Activated naive CD4-positive, alpha-beta T cell treated with anti-CD3 and anti-CD28 coated beads, Interleukin-2, amount 10 ng/mL, durations not matched to agents 7 days and 5 days (primary cell): Measurements from ENCODE around the gene GUF1.

ENCODE experiments used
- CTCF ChIA-PET: fragments of 350-600 bp; sonication (Branson Sonifier 250); formaldehyde crosslinking; loops from one replicate; lab custom pipeline; 2021; ENCODE audit warnings: antibody characterized with exemption; lab: Charles Lee
- DNase-seq: peaks from one replicate; pipeline ENCODE4 v3.0.0-alpha.2; 2020
- H3K27ac Mint-ChIP-seq: one replicate; pipeline ENCODE4 v1.8.0; 2021; ENCODE audit warnings: mild to moderate bottlenecking, moderate library complexity, mixed read lengths
- H3K27me3 Mint-ChIP-seq: one replicate; pipeline ENCODE4 v1.8.0; 2021; ENCODE audit warnings: mild to moderate bottlenecking, mixed read lengths
- H3K36me3 Mint-ChIP-seq: one replicate; pipeline ENCODE4 v1.8.0; 2021; ENCODE audit warnings: mixed read lengths
- H3K4me1 Mint-ChIP-seq: one replicate; pipeline ENCODE4 v1.8.0; 2021; ENCODE audit warnings: mixed read lengths
- H3K4me3 Mint-ChIP-seq: one replicate; pipeline ENCODE4 v1.8.0; 2021; ENCODE audit warnings: mild to moderate bottlenecking, moderate library complexity, mixed read lengths
- H3K9me3 Mint-ChIP-seq: one replicate; pipeline ENCODE4 v1.8.0; 2021; ENCODE audit warnings: mixed read lengths

GUF1 gene

GRCh38 chr4:44670506-44671199 is 7.6 kb upstream of the GUF1 start:
- no peak for DNase-seq
- CTCF ChIA-PET, result interaction anchor here (0.5 kb wide), 1 partner anchor 1574 kb away, joined by 3 read pairs; no protein-coding TSS in a partner anchor
- no peaks in the 10 kb centered on the region for H3K4me1 Mint-ChIP-seq
- H3K27me3 Mint-ChIP-seq, result no peaks in the 10 kb centered on the region
- H3K36me3 Mint-ChIP-seq, result no peaks in the 10 kb centered on the region
- no peak overlapping the region for H3K4me3 Mint-ChIP-seq
- H3K27ac Mint-ChIP-seq, result no peak overlapping the region
- no peaks in the 10 kb centered on the region for H3K9me3 Mint-ChIP-seq

DNA sequence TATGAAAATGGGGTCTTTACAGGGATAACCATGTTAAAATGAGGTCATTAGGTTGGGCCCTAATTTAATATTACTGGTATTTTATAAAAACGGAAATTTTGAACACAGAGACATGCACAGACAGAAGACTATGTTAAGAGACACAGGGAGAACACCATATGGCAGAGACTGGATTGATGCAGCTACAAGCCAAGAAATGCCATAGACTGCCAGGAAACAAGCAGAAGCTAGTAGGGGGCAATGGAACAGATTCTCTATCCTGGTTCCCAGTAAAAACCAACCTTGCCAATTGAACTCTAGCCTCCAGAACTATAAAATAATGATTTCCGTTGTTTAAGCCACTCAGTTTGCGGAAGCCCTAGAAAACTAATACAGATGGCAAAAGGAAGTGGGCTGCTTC is 6.6 kb upstream of the GUF1 start:
- Mint-ChIP-seq H3K4me3 (no peak overlapping the region), H3K9me3 (no peaks in the 10 kb centered on the region), H3K27ac (no peak overlapping the region), H3K36me3 (no peaks in the 10 kb centered on the region), H3K27me3 (no peaks in the 10 kb centered on the region), H3K4me1 (peaks cover 3% of the 10 kb centered on the region)
- DNase-seq, result no peak
- CTCF ChIA-PET, result no interaction called here

DNA sequence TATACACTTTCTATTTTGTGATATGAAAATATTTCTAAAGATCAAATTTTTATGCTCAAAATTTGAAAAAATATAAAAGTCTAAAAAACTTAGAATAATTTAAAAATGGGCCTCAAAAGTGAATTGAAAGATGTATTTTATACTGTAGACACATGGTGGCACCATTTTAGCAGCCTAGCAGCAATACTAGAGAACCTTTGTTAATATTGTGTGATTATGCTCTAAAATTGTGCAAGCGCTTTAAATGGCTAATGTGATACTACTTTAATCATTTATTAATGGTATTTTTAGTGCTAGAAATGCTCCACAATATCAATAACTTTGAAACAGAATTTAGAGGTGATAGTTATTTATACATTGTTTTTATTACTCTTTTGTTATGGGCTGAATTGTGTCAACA is 3.7 kb upstream of the GUF1 start:
- Mint-ChIP-seq H3K36me3 (peaks cover 4% of the 10 kb centered on the region), H3K4me1 (peaks cover 24% of the 10 kb centered on the region), H3K4me3 (no peak overlapping the region), H3K9me3 (no peaks in the 10 kb centered on the region), H3K27me3 (peaks cover 4% of the 10 kb centered on the region), H3K27ac (no peak overlapping the region)
- DNase-seq, result no peak
- CTCF ChIA-PET, result no interaction called here

- peaks cover 31% of the 10 kb centered on the region for H3K4me1 Mint-ChIP-seq
- peaks cover 4% of the 10 kb centered on the region for H3K36me3 Mint-ChIP-seq
- CTCF ChIA-PET, result interaction anchor here (1.2 kb wide), 1 partner anchor 9 kb away, joined by 3 read pairs; no protein-coding TSS in a partner anchor
- peaks cover 4% of the 10 kb centered on the region for H3K27me3 Mint-ChIP-seq
- H3K27ac Mint-ChIP-seq, result no peak overlapping the region
- no peak for DNase-seq
- H3K4me3 Mint-ChIP-seq, result no peak overlapping the region
- no peaks in the 10 kb centered on the region for H3K9me3 Mint-ChIP-seq
Observed at GRCh38 chr4:44675366-44675765, 2.9 kb upstream of the GUF1 start.

DNA sequence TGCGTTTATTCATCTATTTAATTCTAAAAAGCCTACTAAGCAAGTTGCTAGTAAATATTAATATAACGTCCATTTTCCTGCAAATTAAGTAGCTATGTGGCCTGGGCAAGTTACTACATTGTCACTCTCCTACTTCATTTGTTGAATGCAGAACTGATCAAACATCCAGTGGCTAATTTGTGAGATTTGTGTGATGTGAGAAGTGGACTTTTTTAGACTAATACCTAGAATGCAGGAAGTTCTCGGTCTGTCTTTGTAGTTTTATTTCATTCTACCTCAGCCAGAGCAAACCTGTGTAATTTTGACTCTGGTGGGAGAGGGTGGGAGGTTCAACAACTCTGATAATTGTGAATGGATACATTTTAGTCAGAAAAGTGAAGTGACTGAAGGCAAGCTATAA is 840 bp downstream of the GUF1 start:
- CTCF ChIA-PET, result interaction anchor here (0.5 to 1.3 kb wide), 4 partner anchors 15 to 63 kb away, joined by 3 to 5 read pairs (median 3); partner anchors contain the start of gene GNPDA2
- H3K36me3 Mint-ChIP-seq, result peaks cover 15% of the 10 kb centered on the region
- peaks cover 45% of the 10 kb centered on the region for H3K4me1 Mint-ChIP-seq
- DNase-seq, result no peak
- H3K27me3 Mint-ChIP-seq, result peaks cover 4% of the 10 kb centered on the region
- H3K4me3 Mint-ChIP-seq, result peak overlapping the region; percentile 98
- H3K9me3 Mint-ChIP-seq, result no peaks in the 10 kb centered on the region
- peak overlapping the region; percentile 90 for H3K27ac Mint-ChIP-seq

GRCh38 chr4:44684648-44685047 is 6.4 kb downstream of the GUF1 start:
- CTCF ChIA-PET, result interaction anchor here (1.2 kb wide), 1 partner anchor 9 kb away, joined by 3 read pairs; no protein-coding TSS in a partner anchor
- Mint-ChIP-seq H3K9me3 (no peaks in the 10 kb centered on the region), H3K4me3 (no peak overlapping the region), H3K27me3 (no peaks in the 10 kb centered on the region), H3K36me3 (peaks cover 51% of the 10 kb centered on the region), H3K4me1 (peaks cover 19% of the 10 kb centered on the region), H3K27ac (no peak overlapping the region)
- no peak for DNase-seq

DNA sequence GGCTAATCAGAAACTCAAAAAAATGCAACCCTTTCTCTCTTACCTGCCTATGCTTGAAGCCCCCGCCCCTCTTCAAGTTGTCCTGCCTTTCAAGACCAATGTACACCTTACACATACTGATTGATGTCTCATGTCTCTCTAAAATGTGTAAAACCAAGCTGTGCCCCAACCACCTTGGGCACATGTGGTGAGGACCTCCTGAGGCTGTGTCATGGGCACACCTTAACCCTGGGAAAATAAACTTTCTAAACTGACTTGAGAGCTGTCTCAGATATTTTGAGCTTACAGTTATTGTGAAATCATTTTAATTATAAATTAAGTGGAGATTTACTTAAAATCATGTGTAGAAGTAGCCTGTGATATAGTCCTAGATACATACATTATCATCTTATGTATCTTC is 22.2 kb downstream of the GUF1 start:
- DNase-seq, result no peak
- CTCF ChIA-PET, result no interaction called here
- no peak overlapping the region for H3K27ac Mint-ChIP-seq
- H3K27me3 Mint-ChIP-seq, result no peaks in the 10 kb centered on the region
- H3K4me3 Mint-ChIP-seq, result no peak overlapping the region
- H3K9me3 Mint-ChIP-seq, result no peaks in the 10 kb centered on the region
- H3K4me1 Mint-ChIP-seq, result peaks cover 5% of the 10 kb centered on the region
- peaks cover 37% of the 10 kb centered on the region for H3K36me3 Mint-ChIP-seq

DNA sequence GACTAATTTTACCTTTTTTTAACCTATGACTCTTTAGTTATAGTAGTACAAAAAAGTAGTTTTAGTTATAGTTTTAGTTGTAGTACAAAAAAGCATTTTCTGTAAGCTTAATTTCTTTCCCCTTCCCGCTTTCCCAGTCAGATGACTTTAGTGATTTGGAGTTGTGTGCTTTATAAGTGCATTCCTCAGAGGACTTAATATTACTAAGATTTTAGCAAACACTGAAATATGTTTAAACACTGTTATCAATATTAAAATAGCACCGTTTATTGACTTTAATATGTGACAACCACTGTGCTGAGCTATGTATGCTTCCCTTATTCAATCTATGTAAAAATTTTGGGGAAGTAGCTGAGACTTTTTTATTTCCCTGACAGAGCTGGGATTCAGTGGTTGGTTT is 22.8 kb downstream of the GUF1 start:
- Mint-ChIP-seq H3K27ac (no peak overlapping the region), H3K4me1 (peaks cover 1% of the 10 kb centered on the region), H3K9me3 (no peaks in the 10 kb centered on the region), H3K4me3 (no peak overlapping the region), H3K36me3 (peaks cover 34% of the 10 kb centered on the region), H3K27me3 (no peaks in the 10 kb centered on the region)
- CTCF ChIA-PET, result no interaction called here
- DNase-seq, result no peak

DNA sequence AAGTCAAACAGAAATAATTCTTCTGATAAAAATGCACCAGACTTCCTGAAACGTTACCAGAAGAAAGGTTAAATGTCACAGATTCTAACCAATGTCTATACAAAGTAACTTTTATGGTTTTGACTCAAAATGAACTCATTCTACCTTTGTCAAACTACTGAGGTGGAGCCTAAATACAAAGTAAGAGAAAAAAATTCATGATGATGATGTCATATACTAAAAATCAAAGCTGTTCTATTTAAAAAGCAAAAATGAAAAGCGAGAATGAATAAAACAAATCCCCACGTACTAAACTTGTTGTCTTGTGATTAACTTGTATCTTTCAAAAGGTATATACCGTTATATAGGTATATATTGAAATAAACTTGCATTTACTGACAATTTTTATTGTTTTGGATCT is 26.5 kb downstream of the GUF1 start:
- Mint-ChIP-seq H3K36me3 (peaks cover 14% of the 10 kb centered on the region), H3K27ac (no peak overlapping the region), H3K4me1 (no peaks in the 10 kb centered on the region), H3K27me3 (no peaks in the 10 kb centered on the region), H3K9me3 (no peaks in the 10 kb centered on the region), H3K4me3 (no peak overlapping the region)
- CTCF ChIA-PET, result no interaction called here
- DNase-seq, result no peak

DNA sequence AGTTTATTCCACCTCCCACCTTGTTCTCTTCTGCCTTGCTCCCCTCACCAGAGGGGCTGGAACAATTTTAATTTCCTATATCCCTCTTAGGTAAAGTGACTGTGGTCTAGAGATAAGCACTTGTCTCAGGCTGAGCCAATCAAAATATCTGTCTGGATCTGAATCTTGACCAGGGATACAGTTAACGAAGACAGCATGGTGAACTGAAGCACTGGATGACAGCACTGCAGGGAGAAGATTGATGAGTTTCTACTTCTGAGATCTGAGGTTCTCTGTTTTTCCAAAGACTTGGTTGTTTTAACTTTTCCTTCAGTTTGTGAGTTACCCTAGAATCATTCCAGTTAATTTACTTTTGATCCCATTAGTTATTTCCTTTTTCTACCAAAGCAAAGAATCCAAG is 34.9 kb downstream of the GUF1 start:
- Mint-ChIP-seq H3K27ac (no peak overlapping the region), H3K4me1 (no peaks in the 10 kb centered on the region), H3K9me3 (no peaks in the 10 kb centered on the region), H3K27me3 (no peaks in the 10 kb centered on the region), H3K36me3 (peaks cover 13% of the 10 kb centered on the region), H3K4me3 (no peak overlapping the region)
- DNase-seq, result no peak
- CTCF ChIA-PET, result no interaction called here

- Mint-ChIP-seq H3K4me3 (no peak overlapping the region), H3K27me3 (no peaks in the 10 kb centered on the region), H3K27ac (no peak overlapping the region), H3K9me3 (no peaks in the 10 kb centered on the region), H3K4me1 (no peaks in the 10 kb centered on the region), H3K36me3 (peaks cover 19% of the 10 kb centered on the region)
- DNase-seq, result no peak
- CTCF ChIA-PET, result no interaction called here
Observed at GRCh38 chr4:44716597-44716996, 38.4 kb downstream of the GUF1 start.

DNA sequence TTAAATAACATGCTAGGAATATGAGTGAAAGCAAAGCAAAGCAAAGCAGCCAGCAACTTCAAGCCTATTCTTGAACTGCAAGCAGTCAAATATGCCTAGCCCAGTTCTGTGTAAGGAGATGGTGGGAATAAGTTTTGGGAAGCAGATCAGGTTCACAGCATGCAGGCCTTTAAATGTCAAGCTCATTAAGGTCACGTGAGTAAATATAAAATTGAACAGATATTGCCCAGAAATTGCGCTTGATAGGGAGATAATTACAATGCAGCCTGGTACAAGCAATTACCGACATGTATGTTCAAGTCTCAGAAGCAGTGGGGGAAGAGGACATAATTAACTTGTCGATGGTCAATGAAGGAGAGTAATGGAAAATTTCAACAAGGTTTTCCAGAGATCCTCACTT is 42.2 kb downstream of the GUF1 start:
- Mint-ChIP-seq H3K9me3 (no peaks in the 10 kb centered on the region), H3K36me3 (peaks cover 10% of the 10 kb centered on the region), H3K27me3 (no peaks in the 10 kb centered on the region), H3K4me1 (peaks cover 14% of the 10 kb centered on the region), H3K4me3 (no peak overlapping the region), H3K27ac (no peak overlapping the region)
- no peak for DNase-seq
- CTCF ChIA-PET, result no interaction called here

GRCh38 chr4:44722001-44722400 is 43.8 kb downstream of the GUF1 start:
- Mint-ChIP-seq H3K4me3 (no peak overlapping the region), H3K9me3 (no peaks in the 10 kb centered on the region), H3K4me1 (peaks cover 25% of the 10 kb centered on the region), H3K27ac (no peak overlapping the region), H3K27me3 (peaks cover 3% of the 10 kb centered on the region), H3K36me3 (peaks cover 8% of the 10 kb centered on the region)
- CTCF ChIA-PET, result no interaction called here
- no peak for DNase-seq

DNA sequence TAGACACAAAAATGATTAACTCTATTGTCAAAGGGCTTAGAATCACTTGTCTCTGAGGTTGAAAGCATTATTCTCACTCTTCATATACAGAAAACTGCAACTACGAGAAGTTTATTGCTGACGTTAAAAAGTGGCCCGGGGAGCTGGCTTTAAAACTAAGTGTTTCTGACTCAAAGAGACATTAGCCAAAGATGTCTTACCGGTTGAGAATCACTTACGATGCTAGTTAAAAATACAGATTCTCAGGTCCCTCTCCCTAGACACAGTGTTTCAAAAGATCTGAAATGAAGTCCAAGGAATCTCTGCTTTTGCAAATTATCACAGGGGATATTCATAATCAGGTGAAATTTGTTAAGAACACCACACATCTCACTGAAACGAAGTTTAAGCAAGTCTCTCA is 46.9 kb downstream of the GUF1 start:
- H3K4me1 Mint-ChIP-seq, result peaks cover 31% of the 10 kb centered on the region
- H3K36me3 Mint-ChIP-seq, result peaks cover 8% of the 10 kb centered on the region
- peak overlapping the region; percentile 78 for H3K4me3 Mint-ChIP-seq
- DNase-seq, result no peak
- no peaks in the 10 kb centered on the region for H3K9me3 Mint-ChIP-seq
- peak overlapping the region; percentile 81 for H3K27ac Mint-ChIP-seq
- CTCF ChIA-PET, result no interaction called here
- H3K27me3 Mint-ChIP-seq, result peaks cover 3% of the 10 kb centered on the region

- Mint-ChIP-seq H3K4me1 (peaks cover 35% of the 10 kb centered on the region), H3K4me3 (peak overlapping the region; percentile 78), H3K27me3 (peaks cover 3% of the 10 kb centered on the region), H3K36me3 (peaks cover 3% of the 10 kb centered on the region), H3K27ac (peak overlapping the region; percentile 81), H3K9me3 (no peaks in the 10 kb centered on the region)
- CTCF ChIA-PET, result interaction anchor here (0.8 kb wide), 1 partner anchor 47 kb away, joined by 3 read pairs; the partner anchor contains the start of gene GUF1
- no peak for DNase-seq
Observed at GRCh38 chr4:44725726-44726037, 47.5 kb downstream of the GUF1 start.
